BJ (cell line): ENCODE data around the gene KRTAP20-4. TPM values are rescaled to one million over a fixed set of nuclear protein-coding genes. Genes with fewer than 3 reads are reported as not detected.

ENCODE experiments used
- CTCF ChIA-PET: fragments of 350-600 bp; formaldehyde crosslinking; extraction: SDS; loops from one replicate; lab custom pipeline; 2021; ENCODE audit warnings: antibody characterized with exemption, inconsistent platforms; lab: Yijun Ruan, JAX
- POLR2A ChIA-PET: fragments of 300-600 bp; sonication (Branson Sonifier 250); formaldehyde crosslinking; extraction: SDS; loops from one replicate; lab custom pipeline; 2021; ENCODE audit warnings: antibody characterized with exemption; lab: Charles Lee
- DNase-seq: peaks from one replicate; pipeline ENCODE4 v3.0.0-alpha.2; 2011; ENCODE audit warnings: low read depth
- H3K27me3 ChIP-seq: 2 replicates; pipeline ENCODE4 v1.6.0; 2011; ENCODE audit warnings: low read length; ENCODE audit not compliant: control insufficient read depth, insufficient read depth
- H3K36me3 ChIP-seq: 2 replicates; pipeline ENCODE4 v1.5.1; 2011; ENCODE audit warnings: low read length; ENCODE audit not compliant: control insufficient read depth, insufficient read depth
- H3K4me3 ChIP-seq: 2 replicates; pipeline ENCODE4 v1.5.1; 2011; ENCODE audit warnings: low read depth, mild to moderate bottlenecking, control low read depth, low read length
- polyA plus RNA-seq: library from polyadenylated mRNA; depleted of rRNA; stranded (reverse); fragments of >200 nt; gene quantifications from 2 replicates; pipeline ENCODE4 v1.2.3, GENCODE V29; 2011
- TF ChIP-seq, protein P1 (sequence below): IDR thresholded peaks from 2 replicates; pipeline ENCODE4 v1.5.1; 2011; ENCODE audit warnings: low read depth, mild to moderate bottlenecking, control low read depth, inconsistent platforms, low read length, moderate library complexity; ENCODE audit not compliant: insufficient read depth

KRTAP20-4 gene
- polyA plus RNA-seq, 1 experiment = not detected

DNA sequence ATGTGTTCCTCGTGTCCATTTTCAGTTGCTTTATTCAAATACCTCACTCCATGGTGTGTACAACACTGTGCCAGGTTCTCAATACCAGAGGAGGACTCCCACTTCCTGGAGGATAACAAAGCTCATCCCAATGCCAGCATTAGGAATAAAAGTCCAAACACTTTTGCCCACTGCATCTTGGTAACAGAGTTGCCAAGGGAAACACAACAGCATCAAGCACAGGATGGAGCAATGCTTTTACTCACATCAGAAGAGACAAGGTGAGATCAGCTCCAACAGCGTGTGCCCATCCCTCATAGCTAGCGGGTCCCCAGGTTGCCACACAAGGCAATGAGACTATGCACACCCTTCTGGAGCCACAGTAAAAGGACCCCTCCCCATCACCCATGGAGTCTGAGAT, 2.9 kb downstream of the KRTAP20-4 start:
- ChIA-PET POLR2A (no interaction called here), CTCF (no interaction called here)
- TF ChIP-seq, protein P1, sequence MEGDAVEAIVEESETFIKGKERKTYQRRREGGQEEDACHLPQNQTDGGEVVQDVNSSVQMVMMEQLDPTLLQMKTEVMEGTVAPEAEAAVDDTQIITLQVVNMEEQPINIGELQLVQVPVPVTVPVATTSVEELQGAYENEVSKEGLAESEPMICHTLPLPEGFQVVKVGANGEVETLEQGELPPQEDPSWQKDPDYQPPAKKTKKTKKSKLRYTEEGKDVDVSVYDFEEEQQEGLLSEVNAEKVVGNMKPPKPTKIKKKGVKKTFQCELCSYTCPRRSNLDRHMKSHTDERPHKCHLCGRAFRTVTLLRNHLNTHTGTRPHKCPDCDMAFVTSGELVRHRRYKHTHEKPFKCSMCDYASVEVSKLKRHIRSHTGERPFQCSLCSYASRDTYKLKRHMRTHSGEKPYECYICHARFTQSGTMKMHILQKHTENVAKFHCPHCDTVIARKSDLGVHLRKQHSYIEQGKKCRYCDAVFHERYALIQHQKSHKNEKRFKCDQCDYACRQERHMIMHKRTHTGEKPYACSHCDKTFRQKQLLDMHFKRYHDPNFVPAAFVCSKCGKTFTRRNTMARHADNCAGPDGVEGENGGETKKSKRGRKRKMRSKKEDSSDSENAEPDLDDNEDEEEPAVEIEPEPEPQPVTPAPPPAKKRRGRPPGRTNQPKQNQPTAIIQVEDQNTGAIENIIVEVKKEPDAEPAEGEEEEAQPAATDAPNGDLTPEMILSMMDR = no peak
- DNase-seq = no peak
- no peak overlapping the region for H3K4me3 ChIP-seq
- H3K36me3 ChIP-seq = no peaks in the 10 kb centered on the region
- H3K27me3 ChIP-seq = no peaks in the 10 kb centered on the region

DNA sequence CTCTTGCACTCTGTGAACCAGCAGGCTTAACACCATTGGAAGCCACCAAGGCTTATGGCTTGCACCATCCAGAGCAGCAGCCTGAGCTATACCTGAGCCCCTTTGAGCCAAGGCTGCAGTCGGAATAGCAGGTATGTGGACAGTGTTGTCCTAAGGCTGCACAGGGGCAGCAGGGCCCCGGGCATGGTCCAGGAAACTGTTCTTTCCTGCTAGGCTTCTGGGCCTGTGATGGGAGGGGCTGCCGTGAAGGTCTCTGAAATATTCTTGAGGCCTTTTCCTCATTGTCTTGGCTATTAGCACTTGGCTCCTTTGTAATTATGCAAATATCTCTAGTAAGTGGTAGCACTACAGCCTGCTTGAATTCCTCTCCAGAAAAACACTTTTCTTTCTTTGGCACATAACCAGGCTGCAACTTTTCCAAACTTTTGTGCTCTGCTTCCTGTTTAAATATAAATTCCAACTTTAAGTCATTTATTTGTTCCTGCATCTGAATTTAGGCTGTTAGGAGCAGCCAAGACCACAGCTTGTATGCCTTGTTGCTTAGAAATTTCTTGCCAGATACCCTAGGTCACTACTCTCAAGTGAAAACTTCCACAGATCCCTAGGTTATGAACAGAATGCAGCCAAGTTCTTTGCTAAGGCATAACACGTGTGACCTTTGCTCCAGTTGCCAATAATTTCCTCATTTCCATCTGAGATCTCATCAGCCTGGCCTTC, 5.2 kb downstream of the KRTAP20-4 start:
- H3K36me3 ChIP-seq = no peaks in the 10 kb centered on the region
- H3K27me3 ChIP-seq = no peaks in the 10 kb centered on the region
- ChIA-PET POLR2A (no interaction called here), CTCF (no interaction called here)
- H3K4me3 ChIP-seq = no peak overlapping the region
- TF ChIP-seq, protein P1 = no peak
- no peak for DNase-seq

DNA sequence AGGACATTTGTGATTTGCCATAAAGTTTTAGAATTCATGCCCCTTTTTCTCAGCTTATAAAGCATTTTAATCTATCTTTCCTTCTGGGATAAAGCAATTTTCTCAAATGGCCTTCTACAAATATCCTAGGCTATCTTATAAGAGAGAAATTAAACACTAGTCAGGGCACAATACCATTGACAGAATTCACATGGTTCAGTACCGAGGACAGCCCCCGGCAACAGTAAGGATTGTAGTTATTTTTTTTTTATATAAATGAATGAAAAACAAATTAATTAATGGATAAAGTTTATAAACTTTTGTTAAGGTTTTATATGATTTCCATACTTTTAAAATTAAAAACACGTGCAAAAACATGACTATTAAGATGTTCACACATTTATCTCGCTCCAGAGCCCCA, 7.7 kb downstream of the KRTAP20-4 start:
- Histone ChIP-seq H3K27me3 (no peaks in the 10 kb centered on the region), H3K36me3 (no peaks in the 10 kb centered on the region), H3K4me3 (no peak overlapping the region)
- no peak for DNase-seq
- ChIA-PET POLR2A (no interaction called here), CTCF (no interaction called here)
- TF ChIP-seq, protein P1 = no peak

DNA sequence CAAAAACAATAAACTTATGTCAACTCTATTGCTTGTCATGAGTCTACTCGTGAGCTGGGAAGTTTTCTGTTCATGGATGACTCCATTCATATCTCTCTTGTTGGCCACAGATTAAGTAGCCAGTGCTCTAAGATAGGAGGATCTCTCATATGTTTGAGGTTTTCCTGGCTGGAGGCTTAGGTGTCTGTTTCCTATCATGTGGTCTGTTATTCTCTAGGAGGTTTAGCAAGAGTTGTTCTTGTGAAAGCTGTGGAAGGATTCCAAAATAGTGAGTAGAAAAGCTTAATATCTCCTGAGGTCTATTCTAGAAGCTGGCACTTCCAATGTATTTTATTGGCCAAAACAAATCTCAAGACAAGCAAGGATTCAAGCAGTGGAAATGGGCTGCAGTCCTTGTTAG, 8.8 kb downstream of the KRTAP20-4 start:
- Histone ChIP-seq H3K4me3 (no peak overlapping the region), H3K27me3 (no peaks in the 10 kb centered on the region), H3K36me3 (no peaks in the 10 kb centered on the region)
- DNase-seq = no peak
- ChIA-PET POLR2A (no interaction called here), CTCF (no interaction called here)
- TF ChIP-seq, protein P1 = no peak

DNA sequence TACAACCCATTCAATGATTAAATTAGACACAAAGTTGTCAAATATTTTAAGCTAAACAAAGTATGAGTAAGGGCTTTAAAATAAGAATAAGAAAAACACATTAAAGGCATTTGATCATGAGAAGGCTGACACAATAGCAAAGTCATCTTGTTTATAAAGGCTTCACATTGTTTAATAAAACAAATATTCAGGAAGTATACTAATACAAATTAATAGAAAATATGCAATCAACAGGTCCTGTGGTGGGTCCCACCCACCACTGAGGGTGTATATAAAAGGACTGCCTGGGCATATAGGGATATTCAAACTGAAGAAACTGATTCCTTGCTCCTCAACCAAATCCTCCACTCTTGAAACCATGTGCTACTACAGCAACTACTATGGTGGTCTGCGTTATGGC, 14.5 kb downstream of the KRTAP20-4 start, which contains the start of gene KRTAP20-2:
Gene KRTAP20-2, plus strand, starts transcription at position 301 of the 400 bp plus-strand sequence. Its CDS starts 58 bp downstream, at position 359.
- H3K4me3 ChIP-seq = no peak within 1 kb of the TSS
- ChIA-PET CTCF (no interaction called here), POLR2A (no interaction called here)
- no peak for DNase-seq
- no peaks in the 10 kb centered on the region for H3K27me3 ChIP-seq
- TF ChIP-seq, protein P1 = no peak
- no peaks in the 10 kb centered on the region for H3K36me3 ChIP-seq
